Activated CD4-positive, CD25-positive, alpha-beta regulatory T cell treated with anti-CD3 and anti-CD28 coated beads, Interleukin-2, amount 50 U/mL, for 24 hours (primary cell): ENCODE measurements around the gene NXPE2.

ENCODE experiments used
- ATAC-seq, 2 donors: fragments of 150-1000 bp; cut with Tn5 transposase; one replicate each; pipeline ENCODE4 v1.10.0; 2021; ENCODE audit warnings: mild to moderate bottlenecking in 1 of 2, moderate library complexity in 1 of 2

NXPE2 gene

DNA sequence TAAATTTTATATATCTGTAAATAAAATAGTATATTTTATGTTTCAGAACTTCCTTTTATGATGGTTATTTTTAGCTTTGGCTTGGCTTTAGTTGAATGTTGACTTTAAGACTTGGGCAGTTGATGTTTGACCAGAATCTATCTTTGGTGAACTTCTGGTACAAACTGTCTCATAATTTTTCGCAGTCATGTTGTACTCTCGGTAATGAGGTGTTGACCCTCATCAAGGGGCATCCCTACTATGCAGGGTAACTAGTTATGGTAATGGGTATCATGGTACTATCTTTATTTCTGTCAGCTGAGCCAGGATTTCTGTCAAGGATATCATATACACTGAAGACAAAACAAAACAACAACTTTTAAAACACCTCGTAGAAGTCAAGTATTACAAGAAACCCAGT lies 67.7 kb downstream of the NXPE2 start:
- no peak for ATAC-seq
